ENCODE results near the gene USP32.
"Not testable (repeated sequence)": the region's sequence is repeated elsewhere in the genome, so short reads cannot be mapped to it uniquely, and the experiment has no call there.

USP32 gene

GRCh38 chr17:60342492-60342891 lies 49.4 kb downstream of the USP32 start:
- not testable (repeated sequence) for H3K27ac ChIP-seq

GRCh38 chr17:60335289-60335688 lies 56.6 kb downstream of the USP32 start:
- no peak for DNase-seq (ENCODE audit: low read depth, low spot score)
- H3K27ac ChIP-seq = no peak overlapping the region

More at GRCh38 chr17:60342492-60342891, 49.4 kb downstream of the USP32 start:
- not testable (repeated sequence) for DNase-seq (ENCODE audit: low read depth, low spot score)

- H3K27ac ChIP-seq = no peak overlapping the region
- no peak for DNase-seq (ENCODE audit: low read depth, low spot score)
These were observed 58.3 kb downstream of the USP32 start for GRCh38 chr17:60333628-60334031.

GRCh38 chr17:60333072-60333471 lies 58.9 kb downstream of the USP32 start:
- not testable (repeated sequence) for DNase-seq (ENCODE audit: low read depth, low spot score); H3K27ac ChIP-seq

GRCh38 chr17:60332574-60332973 lies 59.4 kb downstream of the USP32 start:
- H3K27ac ChIP-seq = no peak overlapping the region
- no peak for DNase-seq (ENCODE audit: low read depth, low spot score)

- DNase-seq (ENCODE audit: low read depth, low spot score) = no peak
- no peak overlapping the region for H3K27ac ChIP-seq
These were observed 61.2 kb downstream of the USP32 start for GRCh38 chr17:60330731-60331130.

- no peak for DNase-seq (ENCODE audit: low read depth, low spot score)
- H3K27ac ChIP-seq = no peak overlapping the region
These were observed 63.3 kb downstream of the USP32 start for GRCh38 chr17:60328679-60329078.

- DNase-seq (ENCODE audit: low read depth, low spot score) = no peak
- H3K27ac ChIP-seq = no peak overlapping the region
These were observed 64.0 kb downstream of the USP32 start for GRCh38 chr17:60327901-60328273.

GRCh38 chr17:60327134-60327900 lies 64.6 kb downstream of the USP32 start:
- no peak for DNase-seq (ENCODE audit: low read depth, low spot score)

GRCh38 chr17:60326702-60327101 lies 65.2 kb downstream of the USP32 start:
- H3K27ac ChIP-seq = no peak overlapping the region
- no peak for DNase-seq (ENCODE audit: low read depth, low spot score)

More at GRCh38 chr17:60327134-60327900, 64.6 kb downstream of the USP32 start:
- H3K27ac ChIP-seq = no peak overlapping the region

GRCh38 chr17:60325730-60326524 lies 66.0 kb downstream of the USP32 start:
- no peak overlapping the region for H3K27ac ChIP-seq
- DNase-seq (ENCODE audit: low read depth, low spot score) = no peak

GRCh38 chr17:60323754-60324153 lies 68.2 kb downstream of the USP32 start:
- no peak overlapping the region for H3K27ac ChIP-seq

GRCh38 chr17:60322056-60322387 lies 69.9 kb downstream of the USP32 start:
- no peak for DNase-seq (ENCODE audit: low read depth, low spot score)
- H3K27ac ChIP-seq = no peak overlapping the region

More at GRCh38 chr17:60323754-60324153, 68.2 kb downstream of the USP32 start:
- DNase-seq (ENCODE audit: low read depth, low spot score) = no peak

GRCh38 chr17:60321336-60322055 lies 70.4 kb downstream of the USP32 start:
- no peak overlapping the region for H3K27ac ChIP-seq
- DNase-seq (ENCODE audit: low read depth, low spot score) = no peak

GRCh38 chr17:60318830-60319229 lies 73.1 kb downstream of the USP32 start:
- no peak for DNase-seq (ENCODE audit: low read depth, low spot score)
- H3K27ac ChIP-seq = no peak overlapping the region

- DNase-seq (ENCODE audit: low read depth, low spot score) = no peak
- no peak overlapping the region for H3K27ac ChIP-seq
These were observed 73.6 kb downstream of the USP32 start for GRCh38 chr17:60318326-60318725.

- DNase-seq (ENCODE audit: low read depth, low spot score) = no peak
- no peak overlapping the region for H3K27ac ChIP-seq
These were observed 76.3 kb downstream of the USP32 start for GRCh38 chr17:60315650-60316049.

GRCh38 chr17:60314900-60315299 lies 77.0 kb downstream of the USP32 start:
- not testable (repeated sequence) for DNase-seq (ENCODE audit: low read depth, low spot score); H3K27ac ChIP-seq

- no peak for DNase-seq (ENCODE audit: low read depth, low spot score)
- no peak overlapping the region for H3K27ac ChIP-seq
These were observed 77.5 kb downstream of the USP32 start for GRCh38 chr17:60314423-60314822.

- H3K27ac ChIP-seq = no peak overlapping the region
- DNase-seq (ENCODE audit: low read depth, low spot score) = no peak
These were observed 80.0 kb downstream of the USP32 start for GRCh38 chr17:60311936-60312335.

- H3K27ac ChIP-seq = no peak overlapping the region
- no peak for DNase-seq (ENCODE audit: low read depth, low spot score)
These were observed 80.7 kb downstream of the USP32 start for GRCh38 chr17:60311186-60311585.

All from epithelial cell of prostate (primary cell).